Activated CD4-positive, alpha-beta memory T cell treated with anti-CD3 and anti-CD28 coated beads, Interleukin-2, amount 10 ng/mL, durations not matched to agents 7 days and 5 days (primary cell): ENCODE measurements around the gene CLSTN1. TPM values are rescaled to one million over a fixed set of nuclear protein-coding genes. Genes with fewer than 3 reads are reported as not detected.

Experiments
- CTCF ChIA-PET: fragments of 350-600 bp; sonication (Branson Sonifier 250); formaldehyde crosslinking; loops from one replicate; lab custom pipeline; 2021; ENCODE audit warnings: antibody characterized with exemption, inconsistent platforms; lab: Charles Lee
- POLR2A ChIA-PET: fragments of 350-600 bp; sonication (Branson Sonifier 250); formaldehyde crosslinking; loops from one replicate; lab custom pipeline; 2021; ENCODE audit warnings: antibody characterized with exemption; lab: Charles Lee
- DNase-seq: peaks from one replicate; pipeline ENCODE4 v3.0.0-alpha.2; 2020
- H3K27ac Mint-ChIP-seq: one replicate; pipeline ENCODE4 v1.8.0; 2021; ENCODE audit warnings: mild to moderate bottlenecking, mixed read lengths
- H3K27me3 Mint-ChIP-seq: one replicate; pipeline ENCODE4 v1.8.0; 2021; ENCODE audit warnings: mixed read lengths
- H3K36me3 Mint-ChIP-seq: one replicate; pipeline ENCODE4 v1.8.0; 2021; ENCODE audit warnings: low read depth, mixed read lengths
- H3K4me1 Mint-ChIP-seq: one replicate; pipeline ENCODE4 v1.8.0; 2021; ENCODE audit warnings: mixed read lengths
- H3K4me3 Mint-ChIP-seq: one replicate; pipeline ENCODE4 v1.8.0; 2021; ENCODE audit warnings: mild to moderate bottlenecking, mixed read lengths
- H3K9me3 Mint-ChIP-seq: one replicate; pipeline ENCODE4 v1.8.0; 2021; ENCODE audit warnings: mixed read lengths
- total RNA-seq, 2 experiments: library from RNA; stranded (reverse); gene quantifications; one replicate each; pipeline ENCODE4 v1.2.3, GENCODE V29; 2021

CLSTN1 gene
- total RNA-seq, 2 experiments from 2014 or later, result 96.9 to 102 TPM

DNA sequence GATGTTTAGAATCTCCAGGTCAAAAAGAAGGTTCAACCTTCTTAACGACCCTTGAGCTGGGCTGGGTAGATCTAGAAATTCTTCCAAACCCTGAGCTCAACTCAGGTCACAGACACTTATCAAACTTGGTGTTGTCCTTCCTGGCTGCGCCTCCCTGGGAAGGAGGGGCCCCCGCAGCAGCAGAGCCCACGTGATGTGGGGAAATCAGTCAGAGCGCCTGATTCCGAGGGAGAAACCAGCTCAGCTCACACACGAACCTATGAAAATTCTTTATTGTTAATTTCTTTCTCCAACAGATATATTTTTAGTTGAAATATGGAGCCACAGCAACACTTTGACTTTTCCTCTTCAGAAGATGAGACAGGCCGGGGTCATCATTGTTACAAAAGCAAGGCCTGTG is 24.3 kb upstream of the CLSTN1 start:
- Mint-ChIP-seq H3K36me3 (no peaks in the 10 kb centered on the region), H3K4me3 (no peak overlapping the region), H3K4me1 (no peaks in the 10 kb centered on the region), H3K9me3 (no peaks in the 10 kb centered on the region), H3K27me3 (no peaks in the 10 kb centered on the region), H3K27ac (no peak overlapping the region)
- no peak for DNase-seq
- ChIA-PET POLR2A (no interaction called here), CTCF (interaction anchor here (1.5 kb wide), 1 partner anchor 63 kb away, joined by 4 read pairs; no protein-coding TSS in a partner anchor)

DNA sequence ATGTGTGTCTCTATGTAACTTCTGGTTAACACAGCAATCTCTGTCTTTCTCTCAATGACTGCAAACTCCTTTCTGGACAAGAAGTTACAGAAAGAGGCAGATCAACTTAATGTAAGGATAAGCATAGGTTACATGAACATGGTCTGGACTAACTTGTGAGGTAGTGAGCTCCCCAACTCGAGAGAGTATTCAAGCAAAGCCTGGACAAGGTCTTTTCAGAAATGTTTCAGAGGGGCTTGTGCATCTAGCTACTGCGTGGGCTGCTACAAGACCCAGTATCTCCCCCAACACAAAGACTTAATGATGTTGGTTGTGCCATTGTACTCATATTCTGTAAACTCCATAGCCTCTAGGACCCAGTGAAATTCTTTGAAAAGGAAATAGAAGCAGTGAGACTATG is 23.5 kb upstream of the CLSTN1 start:
- no peaks in the 10 kb centered on the region for H3K4me1 Mint-ChIP-seq
- H3K4me3 Mint-ChIP-seq, result no peak overlapping the region
- H3K36me3 Mint-ChIP-seq, result no peaks in the 10 kb centered on the region
- H3K9me3 Mint-ChIP-seq, result no peaks in the 10 kb centered on the region
- DNase-seq, result no peak
- POLR2A ChIA-PET, result no interaction called here
- CTCF ChIA-PET, result interaction anchor here (1.5 kb wide), 1 partner anchor 63 kb away, joined by 4 read pairs; no protein-coding TSS in a partner anchor
- H3K27me3 Mint-ChIP-seq, result no peaks in the 10 kb centered on the region
- H3K27ac Mint-ChIP-seq, result no peak overlapping the region

DNA sequence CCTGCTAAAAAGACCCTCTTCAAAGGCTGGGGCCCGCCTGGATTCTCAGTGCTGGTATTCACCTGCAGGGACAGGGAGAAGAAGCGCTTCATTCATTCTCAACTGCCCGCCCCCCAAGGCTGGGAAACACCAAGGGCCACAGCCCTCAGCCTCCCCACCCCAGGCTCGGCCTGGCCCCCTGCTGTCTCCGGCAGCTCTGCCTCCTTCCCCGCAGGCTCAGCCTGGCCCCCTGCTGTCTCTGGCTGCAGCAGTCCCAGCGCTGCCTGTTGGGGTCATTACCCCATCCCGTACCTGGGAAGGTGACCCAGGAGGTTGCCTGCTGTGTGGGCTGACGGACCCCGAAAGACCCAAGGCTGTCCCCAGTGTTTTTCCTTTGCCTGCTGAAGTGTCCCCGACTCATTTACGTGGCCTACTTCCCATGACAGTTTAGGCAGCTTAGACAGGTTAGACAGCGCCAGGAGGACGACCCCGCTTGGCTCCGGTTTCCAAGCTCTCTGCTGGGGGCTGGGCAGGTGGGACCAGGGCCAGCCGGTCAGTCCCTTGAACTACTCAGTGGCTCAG is 22.9 kb upstream of the CLSTN1 start:
- POLR2A ChIA-PET, result no interaction called here
- Mint-ChIP-seq H3K36me3 (no peaks in the 10 kb centered on the region), H3K27me3 (no peaks in the 10 kb centered on the region), H3K4me3 (no peak overlapping the region), H3K9me3 (no peaks in the 10 kb centered on the region), H3K4me1 (no peaks in the 10 kb centered on the region), H3K27ac (no peak overlapping the region)
- DNase-seq, result no peak
- CTCF ChIA-PET, result interaction anchor here (0.5 kb wide), 1 partner anchor 125 kb away, joined by 4 read pairs; no protein-coding TSS in a partner anchor

DNA sequence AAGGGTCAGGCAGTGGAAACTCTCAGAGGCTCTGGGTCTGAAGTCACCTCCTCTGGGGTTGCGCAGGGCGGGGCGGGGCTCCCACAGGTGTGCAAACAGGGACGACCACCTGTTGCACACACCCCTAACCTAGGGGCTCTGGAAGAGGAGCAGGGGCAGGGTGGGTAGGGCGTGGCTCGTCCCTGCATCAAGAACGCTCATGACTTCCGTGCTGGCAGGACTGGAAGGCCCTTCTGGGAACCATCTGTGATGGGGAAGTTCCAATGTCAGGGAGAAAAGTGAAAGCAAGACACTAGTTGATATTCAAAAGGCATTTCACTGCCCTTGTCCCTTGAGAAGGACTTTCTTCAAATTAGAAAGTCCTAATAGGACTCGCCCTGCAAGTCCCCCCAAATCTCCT is 22.1 kb upstream of the CLSTN1 start:
- H3K27me3 Mint-ChIP-seq, result no peaks in the 10 kb centered on the region
- no peaks in the 10 kb centered on the region for H3K36me3 Mint-ChIP-seq
- ChIA-PET CTCF (interaction anchor here (0.5 to 1.1 kb wide), 2 partner anchors 59 to 124 kb away, joined by 3 to 4 read pairs; no protein-coding TSS in a partner anchor), POLR2A (no interaction called here)
- DNase-seq, result no peak
- no peak overlapping the region for H3K27ac Mint-ChIP-seq
- H3K4me1 Mint-ChIP-seq, result no peaks in the 10 kb centered on the region
- no peak overlapping the region for H3K4me3 Mint-ChIP-seq
- H3K9me3 Mint-ChIP-seq, result no peaks in the 10 kb centered on the region

DNA sequence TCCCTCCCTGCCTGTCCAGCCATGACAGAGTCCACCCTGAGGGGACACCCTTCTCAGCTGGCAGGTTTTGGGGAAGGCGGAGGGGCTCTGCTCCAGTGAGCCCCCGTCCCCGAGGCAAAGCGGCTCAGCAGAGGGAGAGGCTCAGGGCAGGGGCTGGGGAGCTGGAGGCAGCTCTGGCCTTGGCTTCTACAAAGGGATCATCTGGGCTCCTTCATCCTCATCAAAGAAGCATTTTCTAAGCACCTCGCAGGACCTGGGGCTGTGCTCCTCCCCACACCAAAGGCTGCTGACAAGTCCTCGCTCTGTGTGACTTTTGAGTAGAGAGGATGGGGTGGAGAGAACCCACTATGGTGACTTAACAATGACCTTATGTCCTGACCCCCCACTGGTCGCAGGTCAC is 21.0 kb upstream of the CLSTN1 start:
- Mint-ChIP-seq H3K27me3 (no peaks in the 10 kb centered on the region), H3K4me3 (no peak overlapping the region), H3K36me3 (no peaks in the 10 kb centered on the region), H3K27ac (no peak overlapping the region), H3K4me1 (no peaks in the 10 kb centered on the region), H3K9me3 (no peaks in the 10 kb centered on the region)
- ChIA-PET POLR2A (no interaction called here), CTCF (interaction anchor here (1.5 kb wide), 1 partner anchor 9 kb away, joined by 3 read pairs; no protein-coding TSS in a partner anchor)
- no peak for DNase-seq

DNA sequence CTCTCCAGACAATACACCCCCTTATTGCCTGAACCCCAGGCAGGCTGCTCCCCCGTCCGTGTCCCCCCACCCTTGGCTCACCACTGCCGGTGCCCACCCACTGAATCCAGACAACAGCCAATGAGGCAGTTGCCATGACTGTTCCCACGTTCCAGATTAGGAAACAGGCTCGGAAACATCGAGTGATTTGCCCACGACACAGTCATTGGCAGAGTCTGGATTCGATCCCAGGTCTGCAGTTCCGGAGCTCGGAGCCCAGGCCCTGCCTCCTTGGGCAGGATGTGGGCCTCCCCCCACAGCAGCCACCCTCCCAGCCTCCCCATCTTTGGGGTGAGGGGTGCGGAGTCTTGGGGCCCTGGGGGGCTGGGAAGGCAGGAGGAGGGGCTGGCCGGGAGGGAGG is 20.3 kb upstream of the CLSTN1 start:
- Mint-ChIP-seq H3K9me3 (no peaks in the 10 kb centered on the region), H3K4me1 (no peaks in the 10 kb centered on the region), H3K4me3 (no peak overlapping the region), H3K27me3 (no peaks in the 10 kb centered on the region), H3K27ac (no peak overlapping the region), H3K36me3 (no peaks in the 10 kb centered on the region)
- ChIA-PET POLR2A (no interaction called here), CTCF (interaction anchor here (1.5 kb wide), 1 partner anchor 10 kb away, joined by 3 read pairs; no protein-coding TSS in a partner anchor)
- no peak for DNase-seq

DNA sequence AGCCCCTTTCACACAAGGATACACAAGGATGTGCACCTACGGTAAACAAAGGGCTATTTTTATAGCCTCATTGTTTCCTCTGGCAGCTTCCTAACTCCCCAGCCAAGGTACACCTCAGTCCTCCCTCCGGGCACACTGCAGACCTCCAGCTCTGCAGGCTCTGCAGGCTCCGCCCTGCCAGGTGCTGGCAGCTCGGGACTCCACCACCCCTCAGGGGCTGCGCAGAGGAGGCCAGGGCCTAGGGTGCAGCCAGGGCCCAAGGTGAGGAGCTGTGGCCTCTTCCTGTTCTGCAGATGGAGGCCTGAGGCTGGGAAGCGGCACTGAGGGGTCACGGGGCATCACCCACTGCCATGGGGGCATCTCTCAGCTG is 19.8 kb upstream of the CLSTN1 start:
- no peak overlapping the region for H3K4me3 Mint-ChIP-seq
- H3K9me3 Mint-ChIP-seq, result no peaks in the 10 kb centered on the region
- ChIA-PET CTCF (interaction anchor here (0.6 kb wide), 1 partner anchor 25 kb away, joined by 3 read pairs; no protein-coding TSS in a partner anchor), POLR2A (no interaction called here)
- H3K4me1 Mint-ChIP-seq, result no peaks in the 10 kb centered on the region
- H3K27ac Mint-ChIP-seq, result no peak overlapping the region
- DNase-seq, result no peak
- no peaks in the 10 kb centered on the region for H3K36me3 Mint-ChIP-seq
- no peaks in the 10 kb centered on the region for H3K27me3 Mint-ChIP-seq

DNA sequence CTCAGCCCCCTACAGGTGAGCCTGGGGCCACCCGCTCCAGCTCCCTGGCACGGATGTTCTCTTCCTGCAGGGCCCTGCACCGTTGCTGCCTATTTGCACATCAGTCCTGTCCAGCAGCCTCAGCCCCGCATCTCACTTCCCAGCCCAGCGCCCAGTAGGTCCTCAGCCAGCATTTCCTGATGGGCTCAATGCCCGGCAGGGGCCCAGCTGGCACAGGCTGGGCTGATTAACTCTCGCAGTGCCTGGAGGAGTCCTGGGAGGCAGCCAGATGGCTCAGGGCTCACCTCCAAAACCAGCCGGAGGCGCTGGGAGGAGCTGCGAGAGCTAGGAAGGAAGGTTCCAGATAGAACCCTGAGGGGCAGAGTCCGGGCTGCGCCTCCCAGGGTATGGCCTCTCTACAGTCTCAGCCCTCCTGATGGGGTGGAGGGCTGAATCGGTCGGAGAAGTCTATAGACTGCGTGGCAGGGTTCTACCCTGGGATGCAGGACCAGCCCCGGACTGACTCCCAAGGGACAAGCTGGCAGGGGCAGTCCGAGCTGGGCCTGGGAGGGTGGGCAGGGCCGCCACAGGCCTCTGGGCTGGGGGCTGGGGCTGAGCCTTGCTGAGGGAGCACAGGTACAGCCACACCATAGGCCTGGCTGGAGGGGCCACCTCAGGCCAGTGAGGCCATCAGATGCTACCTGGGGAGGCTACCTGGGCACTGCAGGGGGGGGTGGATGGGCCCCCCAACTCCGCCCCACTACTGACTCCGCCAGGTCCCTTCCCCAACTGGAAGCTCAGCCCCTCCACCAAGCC is 19.2 kb upstream of the CLSTN1 start:
- H3K36me3 Mint-ChIP-seq, result no peaks in the 10 kb centered on the region
- H3K27me3 Mint-ChIP-seq, result no peaks in the 10 kb centered on the region
- no peaks in the 10 kb centered on the region for H3K4me1 Mint-ChIP-seq
- CTCF ChIA-PET, result interaction anchor here (0.6 kb wide), 1 partner anchor 26 kb away, joined by 3 read pairs; no protein-coding TSS in a partner anchor
- no peak for DNase-seq
- H3K9me3 Mint-ChIP-seq, result no peaks in the 10 kb centered on the region
- no peak overlapping the region for H3K27ac Mint-ChIP-seq
- H3K4me3 Mint-ChIP-seq, result no peak overlapping the region
- POLR2A ChIA-PET, result interaction anchor here (0.5 kb wide), 1 partner anchor 22 kb away, joined by 3 read pairs; no protein-coding TSS in a partner anchor

DNA sequence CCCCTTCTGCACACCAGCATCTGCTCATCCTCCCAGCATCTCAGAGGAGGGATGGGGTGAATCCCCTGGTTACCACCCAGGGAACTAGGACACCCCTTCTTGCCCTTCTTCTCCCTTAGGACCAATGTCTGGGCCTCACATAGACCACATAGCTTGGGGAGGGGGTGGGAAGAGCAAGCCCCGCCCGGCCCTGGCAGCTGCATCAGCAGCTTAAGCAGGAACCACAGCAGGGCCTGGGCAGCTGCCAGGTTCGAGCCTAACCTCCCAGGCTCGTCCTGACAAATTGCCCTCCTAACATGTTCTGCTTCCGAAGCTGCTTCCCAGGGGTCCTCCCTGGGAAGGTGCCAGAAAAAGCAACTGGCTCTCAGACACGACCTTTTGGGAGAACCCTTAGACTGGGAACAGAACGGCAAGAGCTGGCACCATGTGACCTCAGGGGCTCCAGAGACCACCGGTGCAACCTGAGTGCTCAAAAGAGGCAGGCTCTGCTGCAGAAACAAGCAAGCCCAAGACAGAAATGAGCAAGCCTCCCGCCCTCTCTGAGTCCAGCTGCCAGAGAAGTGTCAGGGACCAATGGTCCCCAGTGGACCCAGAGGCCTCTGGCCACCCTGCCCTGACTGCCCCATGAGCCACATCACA is 18.4 kb upstream of the CLSTN1 start:
- DNase-seq, result no peak
- no peaks in the 10 kb centered on the region for H3K9me3 Mint-ChIP-seq
- no peaks in the 10 kb centered on the region for H3K27me3 Mint-ChIP-seq
- H3K4me1 Mint-ChIP-seq, result no peaks in the 10 kb centered on the region
- ChIA-PET CTCF (no interaction called here), POLR2A (interaction anchor here (0.5 kb wide), 1 partner anchor 23 kb away, joined by 3 read pairs; no protein-coding TSS in a partner anchor)
- H3K27ac Mint-ChIP-seq, result no peak overlapping the region
- no peaks in the 10 kb centered on the region for H3K36me3 Mint-ChIP-seq
- no peak overlapping the region for H3K4me3 Mint-ChIP-seq

DNA sequence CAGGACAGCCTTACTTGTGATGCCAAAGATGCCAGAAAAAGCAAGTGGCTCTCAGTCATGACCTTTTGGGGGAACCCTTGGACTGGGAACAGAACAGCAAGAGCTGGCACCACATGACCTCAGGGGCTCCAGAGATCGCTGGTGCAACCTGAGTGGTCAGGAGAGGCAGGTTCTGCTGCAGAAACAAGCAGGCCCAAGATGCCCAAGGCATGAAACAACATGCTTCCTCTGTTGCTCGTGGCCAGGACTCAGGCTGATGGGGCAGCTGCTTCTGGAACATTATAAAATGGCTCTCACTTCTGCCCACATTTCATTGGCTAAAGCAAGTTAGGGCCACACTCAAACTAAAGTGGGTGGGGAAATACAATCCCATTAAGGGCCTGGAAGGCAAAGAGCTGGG is 17.7 kb upstream of the CLSTN1 start:
- H3K27ac Mint-ChIP-seq, result no peak overlapping the region
- POLR2A ChIA-PET, result no interaction called here
- DNase-seq, result no peak
- H3K4me3 Mint-ChIP-seq, result no peak overlapping the region
- no peaks in the 10 kb centered on the region for H3K36me3 Mint-ChIP-seq
- CTCF ChIA-PET, result no interaction called here
- no peaks in the 10 kb centered on the region for H3K9me3 Mint-ChIP-seq
- no peaks in the 10 kb centered on the region for H3K27me3 Mint-ChIP-seq
- H3K4me1 Mint-ChIP-seq, result no peaks in the 10 kb centered on the region

DNA sequence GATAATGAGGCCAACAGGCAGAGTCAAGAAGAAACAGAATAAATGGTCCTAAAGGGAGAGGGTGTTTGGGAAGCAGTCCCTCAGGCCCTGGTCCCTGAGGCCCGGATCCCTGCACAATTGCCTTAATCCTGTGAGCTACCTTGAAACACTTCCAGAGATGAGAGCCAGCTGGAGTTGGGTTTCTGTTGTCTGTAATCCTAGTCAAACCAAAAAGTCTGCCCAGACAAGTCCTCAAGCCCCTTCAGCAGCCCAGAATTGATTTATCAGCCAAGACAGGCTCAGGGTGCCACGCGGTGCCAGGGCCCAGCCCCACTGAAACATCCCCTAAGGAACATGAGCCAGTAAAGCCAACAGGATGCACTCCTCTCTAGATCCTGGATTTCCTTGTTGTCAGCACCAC is 16.4 kb upstream of the CLSTN1 start:
- no peaks in the 10 kb centered on the region for H3K27me3 Mint-ChIP-seq
- H3K27ac Mint-ChIP-seq, result no peak overlapping the region
- H3K4me1 Mint-ChIP-seq, result no peaks in the 10 kb centered on the region
- DNase-seq, result no peak
- no peaks in the 10 kb centered on the region for H3K36me3 Mint-ChIP-seq
- H3K4me3 Mint-ChIP-seq, result no peak overlapping the region
- no peaks in the 10 kb centered on the region for H3K9me3 Mint-ChIP-seq
- ChIA-PET POLR2A (interaction anchor here (0.6 kb wide), 1 partner anchor 21 kb away, joined by 3 read pairs; no protein-coding TSS in a partner anchor), CTCF (no interaction called here)

DNA sequence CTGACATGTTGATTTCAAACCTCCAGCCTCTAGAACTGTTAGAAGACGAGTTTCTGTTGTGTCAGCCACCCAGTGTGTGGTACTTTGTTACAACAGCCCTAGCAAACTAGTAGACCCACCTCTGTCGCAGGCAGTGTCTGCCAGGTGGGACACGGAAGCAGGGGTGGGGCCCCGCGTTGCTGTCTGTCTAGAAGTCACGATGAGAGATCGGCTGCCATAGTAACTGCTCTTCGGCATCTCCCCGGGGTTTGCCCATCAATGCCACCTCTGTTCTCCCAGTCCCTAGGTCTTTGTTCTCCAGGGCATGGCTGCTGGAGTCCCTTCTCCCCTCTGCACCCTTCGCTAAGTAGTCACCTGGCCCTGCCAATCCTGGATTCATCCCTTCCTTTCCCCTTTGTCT is 15.2 kb upstream of the CLSTN1 start:
- ChIA-PET POLR2A (no interaction called here), CTCF (no interaction called here)
- Mint-ChIP-seq H3K9me3 (no peaks in the 10 kb centered on the region), H3K4me3 (no peak overlapping the region), H3K27ac (no peak overlapping the region), H3K4me1 (peaks cover 4% of the 10 kb centered on the region), H3K36me3 (no peaks in the 10 kb centered on the region), H3K27me3 (no peaks in the 10 kb centered on the region)
- no peak for DNase-seq

DNA sequence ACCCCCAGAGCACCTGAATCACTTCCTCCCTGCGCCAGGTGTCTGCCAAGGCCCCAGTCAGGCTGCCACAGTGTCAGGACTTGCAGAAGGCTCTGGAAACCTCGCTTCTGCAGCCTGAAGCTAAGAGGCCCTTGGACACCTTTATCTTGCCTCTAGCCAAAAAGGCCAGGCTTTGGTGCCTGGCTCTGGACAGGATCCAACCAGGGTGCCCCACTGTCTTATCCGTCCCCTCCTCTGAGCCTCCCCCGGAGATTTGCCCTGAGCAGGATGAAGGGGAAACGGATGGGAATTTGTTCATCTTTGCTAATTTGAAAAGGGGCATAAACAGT is 12.8 kb upstream of the CLSTN1 start:
- CTCF ChIA-PET, result no interaction called here
- POLR2A ChIA-PET, result interaction anchor here (1.2 kb wide), 1 partner anchor 11 kb away, joined by 4 read pairs; no protein-coding TSS in a partner anchor
- Mint-ChIP-seq H3K4me1 (peaks cover 4% of the 10 kb centered on the region), H3K4me3 (no peak overlapping the region), H3K9me3 (no peaks in the 10 kb centered on the region), H3K36me3 (no peaks in the 10 kb centered on the region), H3K27me3 (no peaks in the 10 kb centered on the region), H3K27ac (no peak overlapping the region)
- DNase-seq, result no peak
